GM18502 (cell line): Measurements from ENCODE around the gene DAPK1.

Source experiments
- ATAC-seq: cut with Tn5 transposase; IDR thresholded peaks from one replicate; pipeline ENCODE4 v1.9.1; 2021; ENCODE audit warnings: mild to moderate bottlenecking; ENCODE audit not compliant: unreplicated experiment, poor library complexity

Gene DAPK1

DNA sequence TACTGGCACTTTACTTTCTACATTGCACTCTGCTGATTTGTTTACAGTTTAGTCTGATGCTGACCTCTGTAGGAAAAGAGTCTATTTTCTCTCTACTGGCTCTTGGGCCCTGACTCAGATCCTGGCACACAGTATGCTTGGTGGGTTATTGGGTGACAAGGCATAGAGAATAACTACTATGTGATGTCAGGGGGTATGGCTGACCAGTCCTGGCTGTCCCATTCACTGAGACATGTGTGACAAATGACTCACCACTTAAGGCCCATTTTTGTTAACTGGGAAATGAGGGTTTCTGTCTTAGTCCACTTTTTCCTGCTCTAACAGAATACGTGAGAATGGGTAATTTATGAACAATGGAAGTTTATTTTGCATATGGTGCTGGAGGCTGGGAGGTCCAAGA lies 66.4 kb downstream of the DAPK1 start:
- no peak for ATAC-seq

GRCh38 chr9:87564791-87565241 lies 67.1 kb downstream of the DAPK1 start:
- no peak for ATAC-seq

DNA sequence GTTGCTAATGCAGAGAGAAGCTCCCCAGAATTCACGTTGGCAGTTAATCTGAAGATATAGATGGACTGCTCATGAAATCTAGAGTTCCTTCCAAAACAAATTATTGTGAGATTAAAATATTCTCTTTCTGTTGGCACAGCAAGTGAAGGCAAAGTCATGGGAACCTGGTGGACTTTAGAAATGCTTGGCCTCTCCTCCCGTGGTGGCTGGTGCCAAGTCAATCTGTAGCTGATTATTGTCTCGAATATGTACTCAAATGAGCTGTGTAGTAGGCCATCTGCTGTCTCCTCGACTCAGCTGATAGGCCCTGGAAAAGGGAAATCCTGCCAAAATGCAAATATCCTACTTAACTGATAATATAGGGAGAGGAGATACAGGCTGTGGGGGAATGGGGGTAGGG lies 69.3 kb downstream of the DAPK1 start:
- ATAC-seq = no peak

GRCh38 chr9:87567571-87567970 lies 69.9 kb downstream of the DAPK1 start:
- no peak for ATAC-seq

GRCh38 chr9:87567983-87568382 lies 70.3 kb downstream of the DAPK1 start:
- ATAC-seq = no peak

- no peak for ATAC-seq
Measured at GRCh38 chr9:87568401-87568800, 70.7 kb downstream of the DAPK1 start.

DNA sequence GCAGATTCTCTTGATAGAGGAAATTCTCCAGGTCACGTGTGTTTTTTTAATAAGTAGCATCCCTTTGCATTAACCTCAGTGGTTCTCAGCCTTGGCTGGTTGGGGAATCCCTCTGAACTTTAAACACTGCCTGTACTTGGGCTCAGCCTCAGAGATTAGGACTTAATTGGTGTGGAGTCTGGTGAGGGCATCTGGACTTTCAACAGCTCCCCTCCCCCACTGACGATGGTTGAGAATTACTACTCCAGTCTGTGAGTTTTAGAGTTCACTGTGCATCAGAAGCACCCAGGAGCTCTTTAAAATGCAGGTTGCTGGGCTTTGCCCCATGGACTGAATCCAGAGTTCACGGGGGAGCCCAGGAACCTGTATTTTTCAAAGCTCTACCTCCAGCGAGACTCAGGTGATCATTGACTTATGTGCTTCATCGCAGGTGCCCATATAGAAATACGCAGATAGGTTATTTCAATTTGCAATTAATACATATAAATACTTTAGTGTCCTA lies 71.4 kb downstream of the DAPK1 start:
- ATAC-seq = no peak

DNA sequence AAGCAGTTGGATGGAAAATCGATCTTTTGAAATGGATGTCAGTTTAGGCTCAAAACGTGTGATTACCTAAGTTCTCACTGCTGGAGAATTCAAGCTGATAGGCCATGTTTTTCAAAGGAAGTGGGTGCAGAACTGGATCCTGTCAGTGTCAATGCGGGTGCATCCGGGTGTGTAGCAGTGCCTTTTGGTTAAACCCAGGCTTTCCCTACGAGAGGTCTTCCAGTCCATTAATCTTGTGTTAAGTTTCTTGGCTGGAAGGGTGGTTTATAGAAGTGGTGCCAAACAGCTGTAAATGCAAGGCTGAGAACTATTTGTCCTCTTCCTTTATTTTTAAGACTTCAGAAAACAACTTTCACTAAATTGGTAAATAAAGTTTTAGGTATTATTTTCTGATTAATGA lies 71.9 kb downstream of the DAPK1 start:
- no peak for ATAC-seq

GRCh38 chr9:87570000-87570908 lies 72.6 kb downstream of the DAPK1 start:
- ATAC-seq = no peak

DNA sequence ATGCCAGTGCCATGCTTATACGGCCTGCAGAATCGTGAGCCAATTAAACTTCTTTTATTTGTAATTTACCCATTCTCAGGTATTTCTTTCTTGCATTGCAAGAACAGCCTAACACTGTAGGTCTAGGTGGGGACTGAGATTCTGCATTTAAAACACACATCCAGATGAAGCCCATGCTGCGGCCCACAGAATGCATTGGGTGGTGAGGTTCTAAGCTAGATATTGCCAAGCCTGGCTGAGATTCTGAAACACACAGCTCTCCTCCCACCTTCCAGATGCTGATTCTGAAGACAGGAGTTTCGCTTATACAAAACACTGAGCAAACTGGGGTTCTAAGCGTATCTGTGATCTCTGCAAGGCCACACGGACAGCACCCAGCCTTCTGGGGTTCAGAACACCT lies 75.1 kb downstream of the DAPK1 start:
- no peak for ATAC-seq

- ATAC-seq = no peak
Measured at GRCh38 chr9:87573841-87574342, 76.2 kb downstream of the DAPK1 start.

DNA sequence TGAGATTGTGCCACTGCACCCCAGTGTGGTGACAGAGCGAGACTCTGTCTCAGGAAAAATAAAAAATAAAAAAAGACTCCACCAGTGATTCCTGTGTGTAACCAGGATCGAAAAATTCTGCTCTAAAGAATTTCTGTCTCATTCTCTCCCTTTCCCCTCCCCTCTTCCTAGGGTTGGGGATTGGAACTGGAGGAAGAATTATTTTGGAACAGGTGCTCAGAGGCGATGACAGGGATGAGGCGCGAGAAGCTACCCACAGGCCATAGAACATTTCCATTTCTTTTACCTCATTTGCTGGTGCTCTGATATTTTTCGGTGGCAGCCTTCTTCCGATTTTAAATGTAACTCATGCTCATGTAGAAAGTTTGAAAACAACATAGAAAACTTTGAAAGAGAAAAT lies 80.1 kb downstream of the DAPK1 start:
- ATAC-seq = no peak

DNA sequence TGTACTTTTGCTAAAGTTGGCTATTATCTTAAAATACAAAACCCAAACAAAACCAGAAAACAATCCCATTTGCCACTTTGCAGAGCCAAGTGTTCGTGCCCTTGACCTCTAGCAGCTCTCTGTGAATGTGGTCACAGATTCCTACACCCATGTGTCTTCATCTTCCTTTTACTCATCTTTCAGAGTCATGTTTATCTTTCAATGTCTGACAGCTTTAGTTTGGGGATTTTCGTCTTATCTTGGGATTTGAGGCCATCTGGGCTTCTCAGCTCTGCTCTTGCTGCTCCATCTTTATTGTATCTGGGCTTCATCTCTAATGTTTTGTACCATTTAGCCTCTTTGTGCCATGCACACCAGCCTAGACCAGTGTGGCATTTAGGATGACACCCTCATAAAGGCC lies 81.0 kb downstream of the DAPK1 start:
- no peak for ATAC-seq

GRCh38 chr9:87579781-87580541 lies 82.3 kb downstream of the DAPK1 start:
- ATAC-seq = no peak

GRCh38 chr9:87580941-87581438 lies 83.3 kb downstream of the DAPK1 start:
- no peak for ATAC-seq

GRCh38 chr9:87581513-87581912 lies 83.8 kb downstream of the DAPK1 start:
- ATAC-seq = no peak

DNA sequence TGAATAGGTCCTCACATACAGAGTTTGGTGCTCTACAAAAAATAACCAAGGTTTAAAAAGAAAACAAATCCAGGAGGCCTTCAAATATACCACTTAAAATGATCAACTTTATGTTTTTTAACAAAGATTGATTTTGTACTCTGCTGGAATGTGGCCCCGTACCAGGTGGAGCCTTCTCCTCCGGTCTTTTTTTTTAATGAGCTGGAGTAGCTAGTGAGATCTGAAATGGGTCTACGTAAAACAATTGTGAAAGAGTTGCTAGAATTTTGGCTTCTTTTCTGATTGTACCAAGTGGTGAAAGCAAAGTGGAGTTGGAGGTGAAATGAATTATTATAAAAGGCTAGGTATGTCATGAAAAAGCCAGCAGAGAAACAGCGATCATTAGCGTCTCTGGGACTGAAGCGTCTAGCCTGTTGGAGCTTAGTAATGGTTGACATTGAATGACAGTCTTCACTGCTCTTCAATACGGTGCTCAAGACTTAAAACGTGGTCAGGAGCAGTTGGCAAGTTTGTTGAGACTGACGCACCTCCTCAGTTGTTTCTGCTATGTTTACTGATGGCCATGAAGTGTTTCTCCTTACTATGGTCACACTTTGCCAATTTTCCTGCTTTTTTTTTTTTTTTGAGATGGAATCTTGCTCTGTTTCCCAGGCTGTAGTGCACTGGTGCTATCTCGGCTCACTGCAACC lies 84.4 kb downstream of the DAPK1 start:
- no peak for ATAC-seq

DNA sequence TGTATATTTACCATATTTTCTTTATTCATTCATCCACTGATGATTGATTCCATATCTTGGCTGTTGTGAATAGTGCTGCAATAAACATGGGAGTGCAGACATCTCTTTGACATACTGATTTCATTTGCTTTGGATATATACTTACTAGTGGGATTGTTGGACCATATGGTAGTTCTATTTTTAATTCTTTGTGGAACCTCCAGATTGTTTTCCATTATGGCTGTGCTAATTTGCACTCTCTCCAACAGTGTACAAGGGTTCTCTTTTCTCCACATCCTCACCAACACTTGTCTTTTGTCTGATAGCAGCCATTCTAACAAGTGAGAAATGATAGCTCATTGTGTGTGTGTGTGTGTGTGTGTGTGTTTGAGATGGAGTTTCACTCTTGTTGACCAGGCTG lies 86.7 kb downstream of the DAPK1 start:
- ATAC-seq = no peak

DNA sequence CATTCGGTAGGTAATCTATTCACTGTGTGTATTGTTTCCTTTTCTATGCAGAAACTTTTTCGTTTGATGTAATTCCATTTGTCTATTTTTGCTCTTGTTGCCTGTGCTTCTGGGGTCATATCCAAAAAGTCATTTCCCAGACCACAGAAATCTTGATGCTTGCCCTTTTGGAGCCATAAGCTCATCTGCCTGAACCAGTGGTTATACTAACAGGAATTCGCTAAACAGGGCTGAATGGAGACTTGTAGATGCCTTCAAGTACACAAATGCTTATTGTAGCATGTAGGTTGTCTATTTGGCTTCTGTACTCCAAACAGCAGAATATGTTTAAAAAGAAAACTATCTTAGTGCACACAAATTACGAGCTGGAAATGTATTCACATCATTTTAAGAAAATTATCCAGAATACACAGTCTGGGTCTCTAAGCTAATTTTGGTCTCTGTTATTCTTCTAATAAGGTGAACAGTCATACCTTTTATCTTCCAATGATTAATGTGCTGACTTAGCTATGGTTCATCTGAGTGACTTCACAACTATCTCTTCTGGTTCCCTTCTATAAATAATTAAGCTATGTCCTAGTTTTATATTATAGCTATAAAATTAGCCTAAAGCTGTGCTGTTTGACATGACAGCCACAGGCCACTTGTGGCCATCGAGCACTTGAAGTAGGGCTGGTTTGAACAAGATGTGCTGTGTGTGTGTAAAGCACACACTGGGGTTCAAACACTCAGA lies 87.6 kb downstream of the DAPK1 start:
- ATAC-seq = no peak
